ENCODE measurements around the gene ENO4.

The ENO4 gene

DNA sequence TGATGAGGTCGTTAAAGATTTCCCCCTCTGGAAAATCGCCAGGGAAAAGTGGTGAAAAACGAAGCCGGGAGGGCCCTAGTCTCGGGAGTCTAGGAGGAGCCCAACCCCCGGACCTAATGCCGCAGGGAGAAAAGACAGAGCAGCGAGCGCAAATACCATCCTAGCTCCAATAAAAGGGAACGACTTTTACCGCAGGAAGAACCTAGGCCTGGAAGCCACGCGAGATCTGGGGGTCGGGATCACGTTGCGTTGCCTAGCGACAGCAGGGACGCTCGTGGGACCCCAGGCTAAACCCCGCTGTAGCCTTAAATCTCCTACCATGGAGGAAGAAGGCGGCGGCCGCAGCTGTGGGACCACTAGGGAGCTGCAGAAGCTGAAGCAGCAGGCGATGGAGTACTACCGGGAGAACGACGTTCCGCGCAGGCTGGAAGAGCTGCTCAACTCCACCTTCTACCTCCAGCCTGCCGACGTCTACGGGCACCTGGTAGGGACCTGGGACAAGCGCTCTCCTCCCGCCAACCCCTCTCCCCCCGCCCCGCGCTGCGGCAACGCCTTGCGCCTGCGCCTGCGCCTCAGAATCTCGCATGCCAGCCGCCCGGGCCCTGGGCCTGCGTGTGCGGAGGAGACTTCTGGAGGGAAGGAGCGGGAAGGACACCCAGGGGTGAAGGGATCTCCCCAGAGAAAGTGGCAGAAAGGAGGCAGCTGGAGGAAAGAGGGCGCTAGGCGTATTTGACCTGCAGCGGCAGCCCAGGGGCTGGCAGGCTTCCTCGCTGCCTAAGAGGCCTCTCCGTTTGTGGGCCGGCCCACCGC, at the start of gene ENO4:
TSS of gene ENO4 (plus strand) at position 252 of the 810 bp plus-strand sequence. CDS start at position 320, 68 bp downstream.
- no peak for DNase-seq (ENCODE audit: low spot score)

DNA sequence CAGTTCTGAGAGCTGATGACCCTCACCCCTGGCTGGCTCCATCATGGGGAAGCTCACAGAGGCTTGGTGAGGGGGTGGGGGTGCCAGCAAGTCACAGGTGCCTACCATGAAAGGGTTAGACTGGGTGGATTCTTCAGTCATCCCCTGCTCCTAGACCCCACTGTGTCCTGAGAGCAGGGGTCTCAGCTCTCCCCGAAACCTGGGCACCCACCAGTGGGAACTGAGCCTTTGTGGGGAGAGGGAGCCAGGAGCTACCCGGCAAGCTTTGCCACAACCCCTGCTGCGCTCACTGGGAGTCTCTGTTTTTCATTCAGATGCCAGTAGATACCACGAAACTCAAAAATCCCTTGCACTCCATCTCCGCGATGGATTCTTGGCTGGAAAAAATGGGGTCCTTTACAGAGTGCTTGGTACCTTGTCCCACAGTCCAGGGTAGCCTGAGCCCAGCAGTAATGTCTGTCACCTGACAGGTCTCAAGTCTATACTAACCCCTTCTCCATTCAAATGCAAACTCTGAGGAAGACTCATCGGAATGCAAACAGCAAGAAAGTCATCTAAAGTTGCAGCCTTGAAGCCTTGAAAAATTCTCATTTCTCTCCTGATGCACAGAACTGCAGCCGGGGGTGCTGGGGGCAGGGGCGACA, 48.9 kb upstream of the ENO4 start:
- DNase-seq (ENCODE audit: low spot score): no peak

GRCh38 chr10:116801658-116802057, 47.6 kb upstream of the ENO4 start:
- no peak for DNase-seq (ENCODE audit: low spot score)

DNA sequence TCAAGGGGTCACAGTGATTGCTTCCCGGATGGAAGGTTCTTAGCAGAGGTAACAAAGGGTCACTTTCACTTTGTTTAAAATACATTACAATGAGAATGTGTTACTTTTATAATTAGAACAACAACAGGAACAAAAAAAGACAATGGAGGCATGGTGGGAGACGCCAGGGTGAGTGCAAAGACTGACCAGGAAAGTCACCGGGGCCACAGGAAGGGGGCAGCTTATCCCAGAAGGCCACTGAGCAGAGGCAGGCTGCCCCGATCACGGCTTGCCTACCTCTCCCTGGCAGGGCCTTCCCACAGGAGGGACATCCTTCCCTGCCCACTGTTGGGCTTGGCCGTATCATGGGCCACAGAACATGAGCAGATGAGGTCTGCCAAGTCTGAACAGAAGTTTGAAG, 46.8 kb upstream of the ENO4 start:
- DNase-seq (ENCODE audit: low spot score): no peak

DNA sequence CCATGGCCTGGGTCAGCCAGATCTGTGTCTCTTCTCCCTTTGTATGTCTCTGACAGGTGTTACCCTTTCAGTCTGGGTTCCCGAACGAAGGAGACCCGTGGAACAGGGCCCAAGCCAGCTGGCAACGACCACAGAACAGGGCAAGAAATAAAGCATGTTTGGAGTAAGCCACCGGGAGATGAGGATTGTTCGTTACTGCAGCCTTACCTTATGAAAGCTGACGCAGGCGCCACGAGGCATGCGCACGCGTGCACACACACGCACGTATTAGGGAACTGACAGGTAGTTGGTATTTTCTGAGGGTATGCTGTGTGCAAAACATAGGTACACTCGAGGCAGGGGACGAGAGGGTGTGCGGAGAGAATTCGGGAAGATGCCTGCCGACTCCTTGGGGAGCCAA, 46.4 kb upstream of the ENO4 start:
- DNase-seq (ENCODE audit: low spot score): no peak

DNA sequence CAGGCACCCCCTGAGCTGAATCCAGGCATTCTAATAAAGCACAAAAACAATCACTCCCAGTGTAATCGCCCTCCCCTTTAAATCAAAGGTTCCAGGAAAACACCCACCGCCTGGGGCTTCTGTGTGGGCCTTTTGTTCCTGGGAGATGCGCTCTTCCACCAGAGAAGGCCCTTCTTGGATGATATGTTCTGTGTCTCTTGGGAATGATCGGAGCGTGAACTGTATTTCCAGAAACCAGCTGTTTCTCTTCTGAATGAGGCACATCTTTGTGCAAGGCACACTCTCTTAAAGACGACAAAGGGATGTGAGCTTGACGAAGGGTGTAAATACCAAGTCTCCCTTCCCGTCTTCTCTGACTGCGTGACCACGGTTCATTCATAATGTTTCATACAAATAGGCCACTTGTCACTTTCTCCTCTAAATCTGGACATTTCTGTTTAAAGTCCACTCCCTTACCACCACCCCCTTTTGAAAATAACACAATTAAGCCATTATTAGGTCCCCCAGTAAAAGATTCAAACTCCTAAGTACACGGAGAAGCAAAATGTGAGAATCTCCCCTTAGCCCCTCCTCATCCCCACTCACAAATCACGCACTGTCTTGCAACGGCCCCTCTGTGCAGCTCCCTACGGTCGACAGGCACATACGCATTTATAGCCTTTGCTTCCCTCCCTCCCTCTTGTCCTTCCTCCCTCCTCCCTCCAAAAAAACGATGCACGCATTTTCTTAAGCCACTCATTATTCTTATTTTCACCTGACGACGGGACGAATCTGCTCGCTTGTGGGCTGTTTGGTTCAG, 45.6 kb upstream of the ENO4 start:
- no peak for DNase-seq (ENCODE audit: low spot score)

GRCh38 chr10:116808706-116809105, 40.6 kb upstream of the ENO4 start:
- no peak for DNase-seq (ENCODE audit: low spot score)

- DNase-seq (ENCODE audit: low spot score): no peak
Observed at GRCh38 chr10:116809483-116810119, 39.7 kb upstream of the ENO4 start.

- no peak for DNase-seq (ENCODE audit: low spot score)
Observed at GRCh38 chr10:116810120-116810500, 39.2 kb upstream of the ENO4 start.

DNA sequence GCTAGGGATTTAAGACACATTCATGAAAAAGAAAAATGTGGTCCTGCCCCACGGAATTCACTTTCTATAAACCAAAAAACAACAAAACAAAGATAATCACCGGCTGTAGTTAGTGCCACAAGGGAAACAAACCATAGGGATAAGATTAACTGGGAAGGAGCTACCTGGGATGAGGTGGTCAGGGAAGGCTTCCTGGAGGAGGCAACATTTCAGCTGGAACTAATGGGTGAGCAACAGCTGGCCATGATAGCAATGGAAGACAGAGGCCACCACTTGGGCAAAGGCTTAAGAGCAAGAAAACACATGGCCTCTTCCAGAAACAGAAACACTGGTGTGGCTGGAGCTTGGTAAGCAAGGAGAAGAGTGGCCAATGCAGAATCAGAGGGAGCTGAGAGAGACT, 38.4 kb upstream of the ENO4 start:
- no peak for DNase-seq (ENCODE audit: low spot score)

DNA sequence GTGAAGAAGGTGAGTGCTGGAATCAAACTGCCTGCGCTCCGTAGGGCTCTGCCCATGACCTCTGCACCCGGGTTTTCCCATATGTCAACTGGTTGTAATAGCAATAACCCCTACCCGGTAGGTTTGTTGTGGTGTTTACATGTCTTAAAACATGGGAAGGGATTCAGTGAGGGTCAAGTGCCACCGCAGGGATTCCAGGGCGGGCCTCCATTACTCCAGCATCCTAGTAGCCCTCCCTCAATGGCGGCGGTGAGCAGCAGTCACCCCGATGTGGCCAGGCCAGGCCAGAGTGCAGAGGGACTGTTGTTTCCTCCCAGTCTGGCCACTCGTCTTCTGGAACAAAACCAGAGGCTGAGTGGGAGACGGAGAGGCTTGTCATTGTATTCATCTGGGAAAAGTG, 37.6 kb upstream of the ENO4 start:
- no peak for DNase-seq (ENCODE audit: low spot score)

DNA sequence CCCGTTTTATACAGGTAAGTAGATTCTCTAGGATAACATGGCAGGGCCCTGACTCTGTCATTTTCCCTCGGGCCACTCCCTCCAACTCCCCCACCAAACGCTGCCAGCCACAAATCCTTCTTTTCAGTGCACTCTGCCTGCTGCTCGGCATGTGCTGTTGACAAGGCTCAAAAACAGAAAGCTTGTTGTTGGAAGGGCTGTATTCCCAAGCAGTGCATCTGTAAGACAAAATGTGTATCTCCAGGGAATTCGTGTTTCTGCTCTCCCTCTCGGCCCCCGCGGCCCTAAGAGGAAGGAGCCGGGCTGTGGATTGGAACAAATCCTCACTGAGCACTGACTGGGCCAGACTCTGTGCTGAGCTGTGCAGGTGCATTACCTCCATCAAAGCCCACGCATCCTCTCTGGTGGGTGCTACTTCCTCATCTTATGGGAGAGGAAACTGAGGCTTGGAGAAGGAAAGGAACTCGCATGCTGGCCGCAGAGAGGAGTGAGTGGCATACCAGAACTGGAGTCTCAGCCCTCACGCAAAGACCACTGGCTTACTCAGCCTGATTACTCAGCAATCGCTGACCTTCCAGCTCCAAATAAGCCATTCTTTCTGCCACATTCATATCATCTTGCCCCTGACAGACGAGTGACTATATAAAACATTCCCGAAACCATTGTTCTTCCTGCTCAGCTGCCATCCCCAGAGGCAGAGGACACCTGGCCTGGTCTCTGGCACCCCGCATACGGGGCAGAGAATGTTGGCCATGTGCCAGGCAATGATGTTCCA, 33.5 kb upstream of the ENO4 start:
- no peak for DNase-seq (ENCODE audit: low spot score)

GRCh38 chr10:116817178-116817577, 32.1 kb upstream of the ENO4 start:
- DNase-seq (ENCODE audit: low spot score): no peak

- DNase-seq (ENCODE audit: low spot score): no peak
Observed at GRCh38 chr10:116817780-116818343, 31.4 kb upstream of the ENO4 start.

DNA sequence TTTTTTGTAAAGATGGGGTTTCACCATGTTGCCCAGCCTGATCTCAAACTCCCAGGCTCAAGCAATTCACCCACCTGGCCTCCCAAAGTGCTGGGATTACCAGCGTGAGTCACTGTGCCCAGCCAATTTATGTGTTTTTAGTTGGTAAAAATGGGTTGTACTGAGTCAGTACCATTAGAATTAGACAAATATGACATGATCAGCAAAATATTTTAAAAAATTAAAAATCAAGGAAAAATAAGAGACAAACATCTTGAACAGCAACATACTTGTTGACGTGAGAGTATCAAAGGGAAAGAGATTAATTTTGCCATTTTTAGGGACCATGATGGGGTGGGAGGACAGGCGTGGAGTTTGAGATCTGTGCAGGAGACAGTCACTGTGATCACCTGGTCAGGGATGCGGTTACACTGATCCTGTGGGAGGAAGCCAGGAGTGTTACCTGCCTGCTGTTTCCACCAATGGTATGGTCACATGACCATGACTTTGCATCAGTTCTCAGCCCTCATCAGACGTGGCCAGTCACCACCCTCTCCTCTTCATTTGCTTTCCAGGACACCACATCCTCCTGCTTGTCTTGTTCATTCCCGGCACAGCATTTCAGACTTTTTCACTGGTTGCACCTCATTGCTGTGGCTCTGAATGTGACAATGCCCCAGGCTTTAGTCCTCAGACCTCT, 29.2 kb upstream of the ENO4 start:
- DNase-seq (ENCODE audit: low spot score): no peak

DNA sequence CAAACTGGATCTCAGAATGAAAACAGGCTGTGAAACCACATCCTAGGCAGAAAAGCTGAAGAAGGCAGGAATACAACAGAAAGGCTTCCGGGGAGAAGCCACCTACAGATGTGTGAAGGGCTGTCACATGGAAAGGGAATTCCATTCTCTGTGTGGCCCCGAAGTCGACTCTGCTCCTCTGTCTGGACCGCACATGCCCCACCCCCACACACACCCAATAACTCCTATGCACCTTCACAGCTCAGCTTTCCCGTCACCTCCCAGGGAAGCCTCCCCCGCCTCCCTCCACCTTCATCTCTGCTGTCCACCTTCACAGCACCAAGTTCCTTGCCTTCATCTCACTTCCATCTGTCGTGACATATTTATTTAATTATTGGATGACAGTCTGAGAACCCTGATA, 23.4 kb upstream of the ENO4 start:
- no peak for DNase-seq (ENCODE audit: low spot score)

- no peak for DNase-seq (ENCODE audit: low spot score)
Observed at GRCh38 chr10:116826803-116827202, 22.5 kb upstream of the ENO4 start.

- DNase-seq (ENCODE audit: low spot score): no peak
Observed at GRCh38 chr10:116827214-116827671, 22.1 kb upstream of the ENO4 start.

DNA sequence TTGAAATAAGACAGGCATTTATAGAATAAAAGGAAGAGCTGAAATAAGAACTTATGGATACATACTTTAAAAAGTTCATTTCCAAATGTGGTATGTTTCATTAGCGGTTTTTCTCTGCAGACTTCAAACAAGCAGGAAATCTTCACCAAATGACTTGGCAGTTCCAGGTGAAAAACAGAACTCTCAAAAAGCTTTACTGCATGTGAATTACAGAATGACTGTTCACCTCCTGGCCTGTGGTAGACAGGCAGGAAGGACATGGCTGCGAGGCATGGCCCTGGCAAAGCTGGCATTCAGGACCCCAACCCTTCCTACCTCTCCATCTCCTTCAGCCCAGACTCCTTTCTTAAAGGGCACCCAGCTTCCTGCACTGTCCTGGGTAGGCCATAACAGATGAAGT, 21.2 kb upstream of the ENO4 start:
- DNase-seq (ENCODE audit: low spot score): no peak

GRCh38 chr10:116829711-116830110, 19.6 kb upstream of the ENO4 start:
- DNase-seq (ENCODE audit: low spot score): no peak

GRCh38 chr10:116831086-116831485, 18.2 kb upstream of the ENO4 start:
- no peak for DNase-seq (ENCODE audit: low spot score)

Data from hepatic stellate cell (primary cell).